ENCODE measurements around the gene DPPA4.

The DPPA4 gene

GRCh38 chr3:109336291-109336861 lies 970 bp downstream of the DPPA4 start:
- peak; percentile 35 for DNase-seq

GRCh38 chr3:109334572-109334971 lies 2.8 kb downstream of the DPPA4 start:
- no peak for DNase-seq

DNA sequence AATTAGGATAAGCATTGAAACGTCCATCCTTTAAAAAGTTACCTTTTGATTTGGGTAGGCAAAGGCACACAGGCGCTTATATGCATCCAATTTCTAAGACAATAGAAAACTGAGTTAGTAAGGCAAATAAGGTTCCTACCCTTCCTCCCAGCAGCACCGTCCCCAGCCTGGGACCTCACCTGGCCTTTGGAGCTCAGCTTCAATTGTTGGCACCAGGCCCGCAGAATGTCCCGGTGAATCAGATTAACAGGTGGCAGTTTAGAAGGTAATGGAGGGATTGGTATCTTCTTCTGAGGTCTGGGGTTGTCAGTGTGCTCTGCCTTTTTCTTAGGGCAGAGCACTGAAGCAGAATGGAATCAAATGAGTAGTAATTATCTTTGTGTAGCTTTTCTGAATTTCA lies 5.7 kb downstream of the DPPA4 start:
- DNase-seq = no peak

DNA sequence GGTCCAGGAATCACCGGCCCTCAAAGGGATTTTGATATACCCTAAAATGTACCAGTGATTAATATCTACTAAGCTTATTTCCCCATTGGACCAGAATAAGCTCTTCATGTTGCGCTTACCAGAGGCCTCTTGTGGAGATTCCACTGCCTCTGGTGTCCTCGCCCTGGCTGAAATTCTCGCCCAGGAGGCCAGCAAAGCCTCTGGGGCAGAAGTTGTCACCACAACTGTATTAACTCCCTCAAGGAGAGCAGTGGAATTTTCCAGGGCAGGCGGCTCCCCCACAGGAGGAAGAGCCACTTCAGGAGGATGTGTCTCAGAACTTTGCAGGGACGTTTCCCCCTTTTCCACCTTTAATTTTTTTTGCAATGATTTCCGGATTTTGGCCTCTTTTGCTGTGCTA lies 6.9 kb downstream of the DPPA4 start:
- no peak for DNase-seq

- DNase-seq = no peak
Measured at GRCh38 chr3:109328202-109328601, 9.1 kb downstream of the DPPA4 start.

GRCh38 chr3:109325657-109326056 lies 11.7 kb downstream of the DPPA4 start:
- DNase-seq = no peak

DNA sequence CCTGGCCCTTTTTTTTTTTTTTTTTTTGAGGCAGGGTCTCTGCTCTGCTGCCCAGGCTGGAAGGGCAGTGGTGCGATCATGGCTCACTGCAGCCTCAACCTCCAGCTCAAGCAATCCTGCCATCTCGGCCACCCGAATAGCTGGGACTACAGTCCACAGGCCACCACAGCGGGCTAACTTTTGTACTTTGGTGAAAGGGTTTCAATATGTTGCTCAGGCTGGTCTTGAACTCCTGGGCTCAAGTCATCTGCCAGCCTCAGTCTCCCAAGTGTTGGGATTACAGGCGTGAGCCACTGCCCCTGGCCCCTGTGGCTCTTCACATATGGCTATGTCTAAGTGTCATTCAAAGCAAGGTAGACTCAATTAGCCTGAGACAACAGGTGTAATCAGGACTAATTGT lies 12.2 kb downstream of the DPPA4 start:
- no peak for DNase-seq

- no peak for DNase-seq
Measured at GRCh38 chr3:109316162-109316730, 21.1 kb downstream of the DPPA4 start, which contains the start of gene DPPA2. DPPA2 (minus strand) TSS chr3:109316517; CDS start chr3:109314542, 1,975 bp downstream.

GRCh38 chr3:109313061-109313460 lies 24.3 kb downstream of the DPPA4 start:
- no peak for DNase-seq

- no peak for DNase-seq
Measured at GRCh38 chr3:109297496-109297895, 39.9 kb downstream of the DPPA4 start.

DNA sequence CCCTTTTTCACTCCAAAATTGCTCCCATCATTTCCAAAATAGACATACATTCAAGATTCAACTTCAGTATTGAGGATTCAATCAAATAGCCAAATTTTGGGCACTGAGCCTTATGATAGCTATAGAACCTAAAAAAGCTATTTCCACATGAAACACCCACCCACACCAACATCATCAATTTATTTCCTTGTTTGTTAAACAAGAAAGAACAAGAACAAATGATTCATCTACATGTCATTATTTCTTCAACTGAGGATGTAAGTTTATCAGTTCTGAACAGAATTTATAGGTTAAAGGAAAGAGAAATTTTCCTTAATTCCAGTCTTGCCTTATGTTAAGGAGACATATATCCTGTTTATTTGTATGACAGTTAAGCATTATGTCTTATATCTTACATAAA lies 53.3 kb downstream of the DPPA4 start:
- DNase-seq = peak; percentile 2

DNA sequence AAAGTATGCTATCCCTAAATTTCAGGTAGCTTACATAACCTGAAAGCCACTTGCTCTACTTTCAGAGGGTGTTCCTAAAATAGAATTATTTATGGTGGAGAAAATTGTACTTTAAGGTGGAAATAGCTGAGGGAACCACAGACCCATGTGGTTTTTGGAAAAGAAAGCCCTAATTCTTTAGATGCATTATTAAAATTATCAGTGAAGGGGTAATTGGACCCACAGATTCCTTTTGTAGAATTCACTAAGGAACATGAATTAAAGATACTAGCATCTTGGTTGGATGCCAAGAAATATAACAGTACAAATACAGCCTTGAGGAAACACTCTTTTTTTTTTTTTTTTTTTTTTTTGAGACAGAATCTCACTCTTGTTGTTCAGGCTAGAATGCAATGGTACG lies 58.8 kb downstream of the DPPA4 start:
- no peak for DNase-seq

DNA sequence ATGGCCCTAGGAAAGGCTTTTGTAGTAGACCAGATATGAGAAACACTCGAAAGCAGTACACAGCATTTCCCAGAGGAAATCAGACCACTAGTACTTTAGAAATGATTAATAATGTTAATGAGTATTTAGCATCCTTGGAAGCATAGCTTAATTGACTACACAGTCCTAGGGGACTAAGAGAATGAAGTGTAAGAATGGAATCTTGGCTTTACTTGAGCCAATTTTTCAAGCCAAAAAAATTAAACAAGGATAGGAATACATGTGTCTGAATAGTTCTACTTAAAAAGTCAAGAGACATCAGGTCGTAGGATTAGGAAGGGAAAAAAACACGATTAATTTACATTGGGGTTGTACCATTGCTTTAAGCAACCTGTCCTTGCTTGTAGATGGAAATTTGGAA lies 59.2 kb downstream of the DPPA4 start:
- no peak for DNase-seq
